Immature natural killer cell (primary cell): Measurements from ENCODE around the gene ACO2. TPM values are rescaled to one million over a fixed set of nuclear protein-coding genes. Genes with fewer than 3 reads are reported as not detected.
A peak's percentile ranks its signal among the peaks of the same experiment; 100 is the strongest.

Source experiments
- DNase-seq, 3 donors: peaks; one replicate each; pipeline ENCODE4 v3.0.0; 2022; ENCODE audit warnings: mixed read lengths in 1 of 3
- H3K27ac Mint-ChIP-seq, 6 donors: one replicate each; pipeline ENCODE4 v1.8.0; 2020; ENCODE audit warnings: mixed read lengths in 6 of 6, mild to moderate bottlenecking in 5 of 6, inconsistent platforms in 4 of 6, moderate library complexity in 3 of 6
- H3K27me3 Mint-ChIP-seq, 3 donors: one replicate each; pipeline ENCODE4 v1.8.0; 2020 to 2021; ENCODE audit warnings: low read depth in 3 of 3, mild to moderate bottlenecking in 3 of 3, mixed read lengths in 3 of 3, moderate library complexity in 3 of 3, inconsistent platforms in 1 of 3
- H3K36me3 Mint-ChIP-seq, 3 donors: one replicate each; pipeline ENCODE4 v1.8.0; 2020; ENCODE audit warnings: mixed read lengths in 3 of 3, inconsistent platforms in 2 of 3, mild to moderate bottlenecking in 2 of 3
- H3K4me1 Mint-ChIP-seq, 2 donors: one replicate each; pipeline ENCODE4 v1.8.0; 2020; ENCODE audit warnings: inconsistent platforms in 2 of 2, mild to moderate bottlenecking in 2 of 2, mixed read lengths in 2 of 2, moderate library complexity in 1 of 2
- H3K4me3 Mint-ChIP-seq, 5 donors: one replicate each; pipeline ENCODE4 v1.8.0; 2020; ENCODE audit warnings: mild to moderate bottlenecking in 5 of 5, mixed read lengths in 5 of 5, inconsistent platforms in 3 of 5, moderate library complexity in 3 of 5
- H3K9me3 Mint-ChIP-seq, 6 donors: one replicate each; pipeline ENCODE4 v1.8.0; 2020; ENCODE audit warnings: mild to moderate bottlenecking in 6 of 6, mixed read lengths in 6 of 6, inconsistent platforms in 4 of 6, moderate library complexity in 3 of 6
- polyA plus RNA-seq, 3 donors: library from polyadenylated mRNA; unstranded; fragments of 300-500 nt; fragmentation: Illumina TruSeq; gene quantifications; one replicate each; pipeline ENCODE4 v1.2.3, GENCODE V29; 2021

The ACO2 gene
- polyA plus RNA-seq, 3 donors from 2014 or later = 77.1 to 115 (median 111) TPM

- Mint-ChIP-seq H3K4me1 (peaks cover 0 to 4% of the 10 kb centered on the region in 2 donors), H3K9me3 (no peaks in the 10 kb centered on the region), H3K27me3 (peaks cover 0 to 7% (median 2%) of the 10 kb centered on the region in 3 donors), H3K36me3 (peaks cover 5 to 29% (median 12%) of the 10 kb centered on the region in 3 donors), H3K27ac (no peak overlapping the region), H3K4me3 (no peak overlapping the region)
- DNase-seq = no peak
These were observed 43.7 kb downstream of the ACO2 start for GRCh38 chr22:41512421-41513194.

GRCh38 chr22:41513391-41513790 lies 44.5 kb downstream of the ACO2 start:
- no peaks in the 10 kb centered on the region for H3K9me3 Mint-ChIP-seq
- DNase-seq = no peak
- no peak overlapping the region for H3K4me3 Mint-ChIP-seq
- peak overlapping the region in 1 of 6 donors; percentile 16 for H3K27ac Mint-ChIP-seq
- H3K36me3 Mint-ChIP-seq = peaks cover 5 to 26% (median 12%) of the 10 kb centered on the region in 3 donors
- H3K4me1 Mint-ChIP-seq = peaks cover 0 to 4% of the 10 kb centered on the region in 2 donors
- H3K27me3 Mint-ChIP-seq = peaks cover 0 to 7% (median 3%) of the 10 kb centered on the region in 3 donors

GRCh38 chr22:41516462-41516861 lies 47.5 kb downstream of the ACO2 start:
- H3K9me3 Mint-ChIP-seq = no peaks in the 10 kb centered on the region
- DNase-seq = no peak
- H3K27ac Mint-ChIP-seq = no peak overlapping the region
- H3K4me3 Mint-ChIP-seq = no peak overlapping the region
- H3K27me3 Mint-ChIP-seq = peaks cover 0 to 7% (median 4%) of the 10 kb centered on the region in 3 donors
- H3K36me3 Mint-ChIP-seq = peaks cover 0 to 20% (median 6%) of the 10 kb centered on the region in 3 donors
- no peaks in the 10 kb centered on the region for H3K4me1 Mint-ChIP-seq

GRCh38 chr22:41517172-41518047 lies 48.5 kb downstream of the ACO2 start:
- no peaks in the 10 kb centered on the region for H3K9me3 Mint-ChIP-seq
- DNase-seq = peak; percentile 16 to 34 (median 17)
- no peak overlapping the region for H3K4me3 Mint-ChIP-seq
- peaks cover 0 to 14% (median 6%) of the 10 kb centered on the region in 3 donors for H3K36me3 Mint-ChIP-seq
- peaks cover 0 to under 1% of the 10 kb centered on the region in 2 donors for H3K4me1 Mint-ChIP-seq
- no peak overlapping the region for H3K27ac Mint-ChIP-seq
- peaks cover 0 to 7% (median 4%) of the 10 kb centered on the region in 3 donors for H3K27me3 Mint-ChIP-seq

- Mint-ChIP-seq H3K36me3 (peaks cover 0 to 12% (median 6%) of the 10 kb centered on the region in 3 donors), H3K4me3 (no peak overlapping the region), H3K27ac (no peak overlapping the region), H3K4me1 (peaks cover 0 to 4% of the 10 kb centered on the region in 2 donors), H3K27me3 (peaks cover 0 to 7% (median 4%) of the 10 kb centered on the region in 3 donors), H3K9me3 (no peaks in the 10 kb centered on the region)
- DNase-seq = no peak
These were observed 49.1 kb downstream of the ACO2 start for GRCh38 chr22:41518048-41518347.

- Mint-ChIP-seq H3K4me1 (peaks cover 0 to 11% of the 10 kb centered on the region in 2 donors), H3K4me3 (no peak overlapping the region), H3K36me3 (no peaks in the 10 kb centered on the region), H3K9me3 (no peaks in the 10 kb centered on the region), H3K27me3 (peaks cover 0 to 2% (median 0%) of the 10 kb centered on the region in 3 donors), H3K27ac (no peak overlapping the region)
- no peak for DNase-seq
These were observed 52.2 kb downstream of the ACO2 start for GRCh38 chr22:41521126-41521525.

- Mint-ChIP-seq H3K27ac (peak overlapping the region in 2 of 6 donors; percentile 12 to 59), H3K4me3 (no peak overlapping the region), H3K9me3 (no peaks in the 10 kb centered on the region), H3K36me3 (no peaks in the 10 kb centered on the region), H3K4me1 (peaks cover 0 to 12% of the 10 kb centered on the region in 2 donors), H3K27me3 (peaks cover 0 to 2% (median 0%) of the 10 kb centered on the region in 3 donors)
- no peak for DNase-seq
These were observed 53.9 kb downstream of the ACO2 start for GRCh38 chr22:41522813-41523212.

GRCh38 chr22:41523464-41524221 lies 54.7 kb downstream of the ACO2 start:
- H3K9me3 Mint-ChIP-seq = no peaks in the 10 kb centered on the region
- peaks cover 0 to 1% (median 0%) of the 10 kb centered on the region in 3 donors for H3K27me3 Mint-ChIP-seq
- H3K36me3 Mint-ChIP-seq = peaks cover 1 to 3% (median 2%) of the 10 kb centered on the region in 3 donors
- no peak for DNase-seq
- H3K27ac Mint-ChIP-seq = peak overlapping the region in 4 of 6 donors; percentile 10 to 59 (median 30)
- peaks cover 0 to 12% of the 10 kb centered on the region in 2 donors for H3K4me1 Mint-ChIP-seq
- H3K4me3 Mint-ChIP-seq = no peak overlapping the region

GRCh38 chr22:41524251-41524661 lies 55.3 kb downstream of the ACO2 start:
- Mint-ChIP-seq H3K4me3 (no peak overlapping the region), H3K36me3 (peaks cover 4 to 7% (median 4%) of the 10 kb centered on the region in 3 donors), H3K4me1 (peaks cover 0 to 12% of the 10 kb centered on the region in 2 donors), H3K9me3 (no peaks in the 10 kb centered on the region), H3K27me3 (peaks cover 0 to 1% (median 0%) of the 10 kb centered on the region in 3 donors), H3K27ac (peak overlapping the region in 4 of 6 donors; percentile 22 to 57 (median 44))
- DNase-seq = no peak

GRCh38 chr22:41524809-41525449 lies 56.0 kb downstream of the ACO2 start:
- Mint-ChIP-seq H3K9me3 (no peaks in the 10 kb centered on the region), H3K4me3 (no peak overlapping the region), H3K36me3 (peaks cover 4 to 7% (median 4%) of the 10 kb centered on the region in 3 donors), H3K27me3 (peaks cover 0 to 1% (median 0%) of the 10 kb centered on the region in 3 donors), H3K4me1 (peaks cover 0 to 12% of the 10 kb centered on the region in 2 donors), H3K27ac (peak overlapping the region in 3 of 6 donors; percentile 22 to 79 (median 57))
- DNase-seq = peak; percentile 14 to 31 (median 16)

- peaks cover 4 to 7% (median 4%) of the 10 kb centered on the region in 3 donors for H3K36me3 Mint-ChIP-seq
- H3K9me3 Mint-ChIP-seq = no peaks in the 10 kb centered on the region
- no peak for DNase-seq
- H3K4me1 Mint-ChIP-seq = peaks cover 0 to 12% of the 10 kb centered on the region in 2 donors
- H3K27me3 Mint-ChIP-seq = peaks cover 0 to 1% (median 0%) of the 10 kb centered on the region in 3 donors
- H3K4me3 Mint-ChIP-seq = no peak overlapping the region
- H3K27ac Mint-ChIP-seq = peak overlapping the region in 3 of 6 donors; percentile 22 to 79 (median 35)
These were observed 56.7 kb downstream of the ACO2 start for GRCh38 chr22:41525450-41526225.

- Mint-ChIP-seq H3K9me3 (no peaks in the 10 kb centered on the region), H3K27me3 (peaks cover 0 to 1% (median 0%) of the 10 kb centered on the region in 3 donors), H3K36me3 (peaks cover 4 to 7% (median 4%) of the 10 kb centered on the region in 3 donors), H3K4me3 (no peak overlapping the region), H3K4me1 (peaks cover 0 to 12% of the 10 kb centered on the region in 2 donors), H3K27ac (peak overlapping the region in 3 of 6 donors; percentile 20 to 34 (median 22))
- no peak for DNase-seq
These were observed 57.4 kb downstream of the ACO2 start for GRCh38 chr22:41526226-41526829.
